ENCODE results near the gene LRRTM4. TPM values are rescaled to one million over a fixed set of nuclear protein-coding genes. Genes with fewer than 3 reads are reported as not detected.

The LRRTM4 gene
- total RNA-seq, 2 experiments from 2014 or later = not detected

DNA sequence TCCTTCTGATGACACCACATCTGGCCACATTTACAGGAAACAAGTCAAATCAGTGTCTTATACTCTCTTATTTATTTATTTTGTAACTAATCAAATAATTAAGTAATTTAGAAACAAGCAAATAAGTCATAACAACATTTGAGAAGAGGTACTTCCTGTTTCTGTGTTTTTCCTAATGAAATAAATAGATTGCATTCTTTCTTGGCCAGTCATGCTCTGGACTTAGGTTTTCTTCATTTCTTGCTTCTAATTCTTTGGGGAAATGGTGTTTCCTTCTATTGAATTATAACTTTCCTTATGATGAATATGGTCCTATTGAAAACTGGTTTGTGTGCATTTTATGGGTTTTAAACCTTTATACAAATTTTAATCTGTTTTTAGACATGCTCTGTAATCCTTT, 546.4 kb downstream of the LRRTM4 start:
- Histone ChIP-seq H4K20me1 (ENCODE audit: insufficient read depth, low read length) (no peaks in the 10 kb centered on the region), H3K4me3 (ENCODE audit: low read depth, low read length, poor library complexity, severe bottlenecking) (no peak overlapping the region), H3K27ac (ENCODE audit: low read depth, low read length, poor library complexity, severe bottlenecking) (no peak overlapping the region), H3K9me3 (ENCODE audit: low read length) (no peaks in the 10 kb centered on the region), H2AFZ (ENCODE audit: low read length) (no peak overlapping the region), H3K79me2 (ENCODE audit: insufficient read depth, low read depth, low read length) (no peaks in the 10 kb centered on the region), H3K4me1 (ENCODE audit: insufficient read depth, low read length, poor library complexity, severe bottlenecking) (no peaks in the 10 kb centered on the region), H3K4me2 (ENCODE audit: low read length) (no peak overlapping the region), H3K9me2 (ENCODE audit: insufficient read depth, low read length) (no peaks in the 10 kb centered on the region), H3K36me3 (ENCODE audit: insufficient read depth, low read length) (no peaks in the 10 kb centered on the region)
- CTCF ChIA-PET (ENCODE audit: unreplicated experiment) = no interaction called here
- intact Hi-C loops (cut with micrococcal nuclease; ENCODE audit: unreplicated experiment) = no loop called here
- POLR2A ChIA-PET = interaction anchor here (1.0 kb wide), 1 partner anchor 18 kb away, joined by 3 read pairs; no protein-coding TSS in a partner anchor
- TF ChIP-seq EZH2phosphoT487 (IDR thresholded peaks at IDR 0.05; ENCODE audit: borderline replicate concordance, low read depth, low read length) = no peak
- TF ChIP-seq, protein P1, sequence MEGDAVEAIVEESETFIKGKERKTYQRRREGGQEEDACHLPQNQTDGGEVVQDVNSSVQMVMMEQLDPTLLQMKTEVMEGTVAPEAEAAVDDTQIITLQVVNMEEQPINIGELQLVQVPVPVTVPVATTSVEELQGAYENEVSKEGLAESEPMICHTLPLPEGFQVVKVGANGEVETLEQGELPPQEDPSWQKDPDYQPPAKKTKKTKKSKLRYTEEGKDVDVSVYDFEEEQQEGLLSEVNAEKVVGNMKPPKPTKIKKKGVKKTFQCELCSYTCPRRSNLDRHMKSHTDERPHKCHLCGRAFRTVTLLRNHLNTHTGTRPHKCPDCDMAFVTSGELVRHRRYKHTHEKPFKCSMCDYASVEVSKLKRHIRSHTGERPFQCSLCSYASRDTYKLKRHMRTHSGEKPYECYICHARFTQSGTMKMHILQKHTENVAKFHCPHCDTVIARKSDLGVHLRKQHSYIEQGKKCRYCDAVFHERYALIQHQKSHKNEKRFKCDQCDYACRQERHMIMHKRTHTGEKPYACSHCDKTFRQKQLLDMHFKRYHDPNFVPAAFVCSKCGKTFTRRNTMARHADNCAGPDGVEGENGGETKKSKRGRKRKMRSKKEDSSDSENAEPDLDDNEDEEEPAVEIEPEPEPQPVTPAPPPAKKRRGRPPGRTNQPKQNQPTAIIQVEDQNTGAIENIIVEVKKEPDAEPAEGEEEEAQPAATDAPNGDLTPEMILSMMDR (conservative IDR thresholded peaks at IDR 0.05; ENCODE audit: low read length) = no peak
- DNase-seq (ENCODE audit: low spot score) = no peak
- BruUV-seq (replicated peaks) = no TSS peak

DNA sequence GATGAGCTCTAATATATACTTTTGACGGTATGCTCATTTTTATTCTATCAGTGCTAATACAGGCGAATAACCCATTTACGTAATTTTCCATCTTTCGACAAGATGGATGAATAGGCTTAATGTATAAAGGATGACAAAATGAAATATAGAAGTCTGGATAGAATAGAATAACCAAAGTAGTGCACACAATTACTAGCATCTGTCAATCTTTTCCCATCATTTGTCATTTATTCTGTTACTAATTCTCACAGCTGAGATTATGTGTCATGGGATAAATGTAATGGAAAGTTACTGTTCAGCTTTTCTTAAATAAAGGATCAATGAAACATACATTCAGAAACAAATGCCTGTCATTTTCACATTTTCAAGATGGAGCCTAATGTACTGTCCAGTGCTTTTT, 548.6 kb downstream of the LRRTM4 start:
- POLR2A ChIA-PET = interaction anchor here (1.0 kb wide), 1 partner anchor 15 kb away, joined by 3 read pairs; no protein-coding TSS in a partner anchor
- no peaks in the 10 kb centered on the region for H4K20me1 ChIP-seq (ENCODE audit: insufficient read depth, low read length)
- CTCF ChIA-PET (ENCODE audit: unreplicated experiment) = no interaction called here
- no peaks in the 10 kb centered on the region for H3K79me2 ChIP-seq (ENCODE audit: insufficient read depth, low read depth, low read length)
- no peak for DNase-seq (ENCODE audit: low spot score)
- intact Hi-C loops (cut with micrococcal nuclease; ENCODE audit: unreplicated experiment) = no loop called here
- TF ChIP-seq, protein P1 (conservative IDR thresholded peaks at IDR 0.05; ENCODE audit: low read length) = no peak
- no peak for TF ChIP-seq EZH2phosphoT487 (IDR thresholded peaks at IDR 0.05; ENCODE audit: borderline replicate concordance, low read depth, low read length)
- no peak overlapping the region for H2AFZ ChIP-seq (ENCODE audit: low read length)
- H3K9me3 ChIP-seq (ENCODE audit: low read length) = no peaks in the 10 kb centered on the region
- H3K9me2 ChIP-seq (ENCODE audit: insufficient read depth, low read length) = no peaks in the 10 kb centered on the region
- H3K36me3 ChIP-seq (ENCODE audit: insufficient read depth, low read length) = no peaks in the 10 kb centered on the region
- H3K27ac ChIP-seq (ENCODE audit: low read depth, low read length, poor library complexity, severe bottlenecking) = no peak overlapping the region
- H3K4me3 ChIP-seq (ENCODE audit: low read depth, low read length, poor library complexity, severe bottlenecking) = no peak overlapping the region
- no peak overlapping the region for H3K4me2 ChIP-seq (ENCODE audit: low read length)
- no peaks in the 10 kb centered on the region for H3K4me1 ChIP-seq (ENCODE audit: insufficient read depth, low read length, poor library complexity, severe bottlenecking)
- BruUV-seq (replicated peaks) = no TSS peak

DNA sequence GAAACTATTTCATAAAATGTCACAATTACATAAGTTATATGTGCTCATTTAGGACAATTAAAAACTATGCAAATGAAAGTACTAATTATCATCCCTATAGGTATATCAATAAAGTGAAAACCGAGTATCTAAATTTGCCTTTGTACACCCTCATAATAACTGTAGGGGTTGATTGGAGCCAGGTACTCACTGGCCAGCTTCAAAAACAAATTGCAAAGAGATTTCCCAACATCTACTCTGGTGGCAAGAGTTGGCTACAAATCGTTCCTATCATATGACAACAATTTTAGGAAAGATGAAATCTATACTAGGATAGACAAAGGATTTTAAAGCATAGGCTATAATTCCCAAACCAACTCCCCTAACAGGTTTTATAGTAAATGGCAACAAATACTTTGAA, 556.4 kb downstream of the LRRTM4 start:
- no peaks in the 10 kb centered on the region for H4K20me1 ChIP-seq (ENCODE audit: insufficient read depth, low read length)
- intact Hi-C loops (cut with micrococcal nuclease; ENCODE audit: unreplicated experiment) = no loop called here
- H3K9me3 ChIP-seq (ENCODE audit: low read length) = no peaks in the 10 kb centered on the region
- no TSS peak for BruUV-seq (replicated peaks)
- TF ChIP-seq, protein P1 (conservative IDR thresholded peaks at IDR 0.05; ENCODE audit: low read length) = no peak
- TF ChIP-seq EZH2phosphoT487 (IDR thresholded peaks at IDR 0.05; ENCODE audit: borderline replicate concordance, low read depth, low read length) = no peak
- H2AFZ ChIP-seq (ENCODE audit: low read length) = no peak overlapping the region
- no peak overlapping the region for H3K4me3 ChIP-seq (ENCODE audit: low read depth, low read length, poor library complexity, severe bottlenecking)
- DNase-seq (ENCODE audit: low spot score) = no peak
- H3K27ac ChIP-seq (ENCODE audit: low read depth, low read length, poor library complexity, severe bottlenecking) = no peak overlapping the region
- no peaks in the 10 kb centered on the region for H3K4me1 ChIP-seq (ENCODE audit: insufficient read depth, low read length, poor library complexity, severe bottlenecking)
- ChIA-PET CTCF (ENCODE audit: unreplicated experiment) (no interaction called here), POLR2A (no interaction called here)
- H3K9me2 ChIP-seq (ENCODE audit: insufficient read depth, low read length) = no peaks in the 10 kb centered on the region
- H3K36me3 ChIP-seq (ENCODE audit: insufficient read depth, low read length) = no peaks in the 10 kb centered on the region
- no peaks in the 10 kb centered on the region for H3K79me2 ChIP-seq (ENCODE audit: insufficient read depth, low read depth, low read length)
- H3K4me2 ChIP-seq (ENCODE audit: low read length) = no peak overlapping the region
